ENCODE measurements around the gene MRTO4.
"Not testable (repeated sequence)": the region's sequence is repeated elsewhere in the genome, so short reads cannot be mapped to it uniquely, and the experiment has no call there.

Gene MRTO4

GRCh38 chr1:19273106-19273843, 21.7 kb downstream of the MRTO4 start:
- no peak for DNase-seq

GRCh38 chr1:19273844-19274531, 22.4 kb downstream of the MRTO4 start:
- peak in 1 of 2 donors; percentile 26 for DNase-seq

GRCh38 chr1:19274636-19275035, 23.0 kb downstream of the MRTO4 start:
- DNase-seq, result no peak

GRCh38 chr1:19283891-19284290, 32.3 kb downstream of the MRTO4 start:
- DNase-seq, result no peak

GRCh38 chr1:19284881-19285280, 33.3 kb downstream of the MRTO4 start:
- DNase-seq, result no peak

GRCh38 chr1:19285366-19285765, 33.8 kb downstream of the MRTO4 start:
- not testable (repeated sequence) for DNase-seq

- not testable (repeated sequence) for DNase-seq
These were observed 34.2 kb downstream of the MRTO4 start for GRCh38 chr1:19285807-19286206.

- no peak for DNase-seq
These were observed 36.0 kb downstream of the MRTO4 start for GRCh38 chr1:19287436-19288185.

GRCh38 chr1:19288324-19289241, 37.0 kb downstream of the MRTO4 start, which contains the start of gene AKR7A3:
Gene AKR7A3 (minus strand): TSS chr1:19288770. CDS start chr1:19288709, 61 bp downstream.
- DNase-seq, result peak; percentile 53 to 59

GRCh38 chr1:19289244-19289643, 37.6 kb downstream of the MRTO4 start:
- no peak for DNase-seq

GRCh38 chr1:19294638-19295037, 43.0 kb downstream of the MRTO4 start:
- DNase-seq, result no peak

- no peak for DNase-seq
These were observed 48.6 kb downstream of the MRTO4 start for GRCh38 chr1:19300211-19300610.

- DNase-seq, result not testable (repeated sequence)
These were observed 52.5 kb downstream of the MRTO4 start for GRCh38 chr1:19304081-19304480.

GRCh38 chr1:19305880-19306279, 54.3 kb downstream of the MRTO4 start:
- DNase-seq, result no peak

- DNase-seq, result no peak
These were observed 55.3 kb downstream of the MRTO4 start for GRCh38 chr1:19306941-19307340.

- DNase-seq, result no peak
These were observed 56.3 kb downstream of the MRTO4 start for GRCh38 chr1:19307794-19308508.

GRCh38 chr1:19308509-19308907, 56.9 kb downstream of the MRTO4 start:
- DNase-seq, result no peak

- no peak for DNase-seq
These were observed 57.7 kb downstream of the MRTO4 start for GRCh38 chr1:19309123-19309813.
